Head of caudate nucleus (tissue), 42 donors: ENCODE measurements around the gene TEDC1.

Experiments
- DNase-seq, 42 donors: peaks; one replicate each; pipeline versions ENCODE4 v3.0.0 to v3.0.0-alpha.2; 2020 to 2021; ENCODE audit warnings: mixed read lengths in 7 of 42
- intact Hi-C: fragments of 100-400 bp; cut with DNase I; formaldehyde crosslinking; loops from one replicate; pipeline ENCODE4 v1.15.0; 2022

TEDC1 gene

DNA sequence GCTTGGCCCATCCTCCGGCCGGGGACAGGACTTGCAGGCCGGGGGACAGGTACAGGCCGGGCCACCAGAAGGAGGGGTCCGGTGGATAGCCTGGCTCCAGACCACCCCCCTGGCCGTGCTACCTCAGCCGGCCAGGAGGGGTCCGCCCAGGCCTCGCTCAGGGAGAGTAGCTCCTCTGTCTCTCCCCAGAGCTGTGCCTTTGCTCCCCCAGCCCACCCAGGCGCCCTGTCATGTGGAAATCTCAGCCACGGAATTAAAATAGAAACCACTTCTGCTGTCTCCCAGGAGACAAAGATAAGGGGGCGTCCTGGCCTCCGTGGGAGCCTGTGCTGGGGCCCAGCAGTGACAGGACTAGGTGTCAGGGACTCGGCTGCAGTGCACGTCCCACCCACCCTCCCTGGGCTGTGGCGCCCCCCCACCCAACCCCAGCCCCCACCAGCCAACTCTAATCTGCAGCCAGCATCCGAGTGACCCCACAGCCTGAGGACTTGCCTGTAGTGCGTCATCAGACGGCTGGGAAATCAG is 19.7 kb upstream of the TEDC1 start:
- peak in 38 of 42 donors; percentile 44 to 90 (median 69) for DNase-seq
- intact Hi-C loops: loop anchor here (5.0 kb wide), 1 partner anchor 59 kb away; no protein-coding TSS in a partner anchor

DNA sequence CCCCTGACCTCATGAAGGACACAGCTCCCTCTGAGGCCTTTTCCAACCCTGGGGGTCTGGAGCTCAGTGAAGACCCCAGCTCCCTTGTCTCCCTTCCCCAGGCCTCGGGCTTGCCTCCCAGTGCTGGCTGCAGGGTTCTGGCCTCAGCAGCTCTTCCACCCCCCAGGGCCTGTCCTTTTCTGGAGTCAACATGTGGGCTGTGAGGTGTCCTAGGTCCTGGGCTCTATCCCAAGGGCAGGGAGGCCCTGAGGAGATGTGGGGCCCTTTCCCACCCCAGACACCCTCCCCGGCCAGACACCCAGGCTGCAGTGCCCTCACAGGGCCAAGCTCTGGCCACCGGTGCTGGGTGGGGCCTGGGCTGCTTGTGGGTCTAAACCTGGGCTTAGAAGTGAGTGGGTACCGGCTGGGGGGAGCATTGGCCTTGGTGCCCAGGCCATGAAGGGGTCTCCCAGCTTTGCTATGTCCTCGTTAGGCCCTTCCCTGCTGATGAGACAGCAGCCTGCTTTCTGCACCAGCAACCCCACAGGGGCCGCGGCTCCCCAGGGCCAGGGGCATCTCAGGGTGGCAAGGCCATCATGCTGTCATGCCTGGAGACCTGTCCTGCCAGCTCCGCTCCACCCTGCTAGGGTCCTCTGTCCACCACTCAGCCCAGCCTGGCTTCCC is 19.1 kb upstream of the TEDC1 start:
- intact Hi-C loops: loop anchor here (5.0 kb wide), 1 partner anchor 60 kb away; no protein-coding TSS in a partner anchor
- DNase-seq: no peak

DNA sequence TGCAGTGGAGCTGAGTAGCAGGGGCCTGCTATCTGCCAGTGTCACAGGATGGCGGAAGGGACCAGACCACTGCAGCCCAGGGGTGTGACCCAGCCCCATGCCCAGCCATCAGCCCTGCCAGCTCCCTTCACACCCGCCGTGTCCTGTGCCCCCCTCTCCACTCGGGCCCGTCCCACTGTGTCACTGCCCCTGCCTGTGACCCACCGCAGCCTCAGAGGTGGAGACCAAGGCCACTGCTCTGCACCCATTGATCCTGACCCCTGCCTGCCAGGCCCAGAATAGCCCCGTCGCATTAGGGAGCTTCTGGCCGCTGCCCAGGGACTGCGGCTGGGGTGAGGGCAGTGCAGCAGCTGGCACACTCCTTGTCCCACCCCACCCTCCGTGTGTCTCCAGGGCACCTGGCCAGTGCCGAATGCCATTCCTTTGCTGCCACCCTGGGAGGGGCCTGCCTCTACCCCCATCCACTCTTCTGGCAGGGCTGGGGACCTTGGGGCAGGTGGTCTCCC is 18.5 kb upstream of the TEDC1 start:
- intact Hi-C loops: loop anchor here (5.0 kb wide), 1 partner anchor 60 kb away; no protein-coding TSS in a partner anchor

DNA sequence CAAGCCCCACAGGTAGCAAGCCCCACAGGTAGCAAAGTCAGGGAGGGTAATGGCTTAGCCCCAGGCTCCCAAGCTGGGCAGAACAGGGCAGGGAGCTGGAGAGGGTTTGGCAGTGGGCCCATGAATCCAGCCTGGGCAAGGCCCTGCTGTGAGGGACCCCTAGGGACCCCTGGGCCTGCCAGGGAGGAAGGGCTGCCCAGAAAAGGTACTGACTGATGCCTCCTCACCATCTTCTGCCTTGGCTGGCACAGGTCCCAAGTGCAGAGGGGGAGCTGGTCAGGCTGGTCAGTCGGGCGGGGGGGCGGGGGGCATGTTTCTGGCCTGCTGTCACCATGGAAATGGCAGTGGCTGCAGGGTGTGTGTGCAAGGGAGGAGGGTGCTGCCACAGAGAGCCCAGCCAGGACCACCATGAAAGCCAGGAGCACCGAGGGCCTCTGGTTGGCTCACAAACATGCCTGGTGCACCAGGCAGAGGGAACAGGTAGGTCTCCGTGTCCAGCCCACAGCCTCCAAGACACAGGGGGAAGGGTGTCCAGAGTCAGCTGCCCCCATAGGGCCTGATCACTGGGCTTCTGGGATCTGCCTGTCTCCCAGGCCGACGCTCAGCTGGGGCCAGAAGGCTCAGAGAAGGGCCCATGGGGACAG is 17.9 kb upstream of the TEDC1 start:
- intact Hi-C loops: loop anchor here (5.0 kb wide), 1 partner anchor 61 kb away; no protein-coding TSS in a partner anchor
- DNase-seq: no peak

More for the DNA sequence above, 18.5 kb upstream of the TEDC1 start:
- no peak for DNase-seq

DNA sequence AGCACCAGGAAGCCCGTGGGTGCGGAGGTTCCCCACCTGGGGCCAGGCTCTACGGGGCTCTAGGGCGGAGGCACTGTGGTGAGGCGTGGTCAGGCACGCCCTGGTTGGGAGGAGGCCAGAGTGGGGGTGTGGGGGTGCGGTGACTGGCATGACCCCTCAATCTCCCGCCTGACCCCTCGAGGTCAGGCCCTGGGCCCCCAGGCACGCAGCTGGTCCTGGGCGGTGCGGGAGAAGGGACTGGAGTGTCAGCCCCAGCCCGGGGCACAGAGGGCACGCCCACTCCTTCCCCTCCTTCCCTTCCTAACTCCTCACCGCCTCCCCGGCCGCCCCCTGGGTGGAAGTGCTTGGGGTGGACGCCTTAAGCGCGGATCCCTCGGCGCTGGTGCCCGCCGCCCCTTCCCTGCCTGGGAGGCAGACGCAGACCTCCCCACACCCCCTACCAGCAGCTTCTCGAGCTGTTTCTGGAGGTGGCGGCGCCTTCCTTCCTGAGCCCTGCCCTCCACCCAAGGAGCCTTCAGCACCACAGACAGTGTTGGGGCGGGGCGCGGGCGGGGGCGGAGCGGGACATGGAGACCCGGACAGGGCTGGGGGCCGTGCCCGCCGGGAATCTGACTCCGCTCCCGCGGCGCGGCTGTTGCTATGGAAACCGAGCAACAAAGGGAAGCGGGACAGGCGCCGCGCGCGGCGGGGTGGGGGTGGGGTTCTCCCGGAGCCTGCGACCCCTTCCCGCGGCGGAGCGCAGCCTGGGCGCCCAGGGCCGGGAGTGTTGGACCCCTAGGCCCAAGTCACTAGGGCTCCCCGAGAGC is 17.2 kb upstream of the TEDC1 start:
- intact Hi-C loops: loop anchor here (5.0 kb wide), 1 partner anchor 62 kb away; no protein-coding TSS in a partner anchor
- DNase-seq: peak; percentile 55 to 92 (median 79)

DNA sequence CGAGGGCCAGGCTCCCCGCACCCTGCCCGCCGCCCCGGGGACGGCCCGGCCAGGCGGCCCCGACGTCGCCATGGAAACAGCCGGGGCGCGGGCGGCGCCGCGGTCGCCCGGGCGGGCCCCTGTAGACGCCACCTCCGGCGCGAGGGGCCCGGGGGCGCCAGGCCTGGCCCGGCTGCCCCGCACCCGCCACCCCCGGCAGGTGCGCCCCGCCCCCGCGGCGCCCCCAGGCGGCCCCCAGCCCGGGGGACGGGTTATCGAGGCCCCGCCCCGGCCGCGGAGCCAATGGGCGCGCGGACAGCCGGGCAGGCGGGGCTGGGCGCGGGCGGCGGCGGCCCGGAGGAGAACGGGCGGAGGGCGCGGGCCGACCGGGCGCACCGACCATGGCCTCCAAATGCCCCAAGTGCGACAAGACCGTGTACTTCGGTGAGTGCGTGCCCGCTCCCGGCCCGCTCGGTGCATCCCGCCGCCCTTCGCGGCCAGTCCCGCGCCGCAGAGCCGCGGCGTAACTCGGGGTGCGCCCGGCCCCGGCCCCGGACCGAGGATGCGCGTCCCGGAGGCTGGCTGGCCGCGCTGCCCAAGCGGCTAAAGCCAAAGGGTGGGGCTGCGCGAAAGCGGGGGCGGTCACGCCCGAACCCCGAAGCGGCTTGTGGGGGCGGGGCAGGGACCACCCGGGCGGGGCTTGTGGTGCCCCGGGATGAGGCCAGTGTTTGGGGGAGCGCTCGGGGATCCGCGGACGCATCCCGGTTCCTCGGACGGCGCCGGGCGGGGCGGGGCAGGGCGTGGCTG is 16.4 kb upstream of the TEDC1 start, which contains the start of gene CRIP2:
Gene CRIP2, plus strand, starts transcription at position 339 of the 786 bp plus-strand sequence. Its CDS starts 42 bp downstream, at position 381.
- DNase-seq: peak in 21 of 42 donors; percentile 38 to 72 (median 63)
- intact Hi-C loops: loop anchor here (5.0 kb wide), 1 partner anchor 62 kb away; no protein-coding TSS in a partner anchor

DNA sequence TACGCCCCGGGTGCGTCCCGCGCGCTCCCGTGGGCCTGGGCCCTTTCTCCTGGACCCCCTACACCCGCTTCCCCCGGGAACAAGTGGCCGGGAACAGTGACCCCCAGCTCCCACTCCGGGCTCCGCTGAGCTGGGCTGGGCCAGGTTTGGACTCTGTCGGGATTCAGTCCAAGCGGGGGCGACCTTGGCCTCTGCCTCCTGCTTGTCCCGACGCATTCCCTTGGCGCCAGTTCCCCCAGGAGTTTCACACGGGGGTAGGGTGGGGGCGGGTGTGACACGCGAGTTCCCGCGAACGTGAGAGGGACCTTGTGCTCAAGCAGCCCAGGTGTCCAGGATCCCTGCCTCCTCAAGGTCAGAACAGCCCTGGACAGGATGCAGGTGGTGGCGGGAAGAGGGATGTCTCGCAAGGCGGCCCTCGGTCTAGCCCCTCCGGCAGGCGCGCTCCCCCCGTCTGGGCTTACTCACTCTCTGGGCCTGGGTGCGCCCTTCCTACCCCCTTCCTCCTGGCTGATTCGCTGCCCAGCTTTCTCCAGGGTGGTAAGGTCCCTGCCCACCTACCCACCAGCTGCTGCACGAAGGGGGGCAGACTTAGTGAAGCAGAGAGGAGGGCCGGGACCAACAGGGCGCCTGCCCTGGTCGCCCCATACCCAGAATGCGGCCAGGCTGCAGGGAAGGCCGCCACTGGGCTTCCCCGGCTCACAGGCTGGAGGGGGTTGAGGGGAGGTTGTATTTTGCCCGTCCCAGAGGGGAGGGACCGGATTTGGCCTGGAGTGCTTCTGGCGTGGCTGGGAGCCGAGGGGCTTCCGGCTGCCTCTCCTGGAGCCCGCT is 15.6 kb upstream of the TEDC1 start:
- intact Hi-C loops: no loop called here
- peak in 7 of 42 donors; percentile 42 to 77 (median 56) for DNase-seq

DNA sequence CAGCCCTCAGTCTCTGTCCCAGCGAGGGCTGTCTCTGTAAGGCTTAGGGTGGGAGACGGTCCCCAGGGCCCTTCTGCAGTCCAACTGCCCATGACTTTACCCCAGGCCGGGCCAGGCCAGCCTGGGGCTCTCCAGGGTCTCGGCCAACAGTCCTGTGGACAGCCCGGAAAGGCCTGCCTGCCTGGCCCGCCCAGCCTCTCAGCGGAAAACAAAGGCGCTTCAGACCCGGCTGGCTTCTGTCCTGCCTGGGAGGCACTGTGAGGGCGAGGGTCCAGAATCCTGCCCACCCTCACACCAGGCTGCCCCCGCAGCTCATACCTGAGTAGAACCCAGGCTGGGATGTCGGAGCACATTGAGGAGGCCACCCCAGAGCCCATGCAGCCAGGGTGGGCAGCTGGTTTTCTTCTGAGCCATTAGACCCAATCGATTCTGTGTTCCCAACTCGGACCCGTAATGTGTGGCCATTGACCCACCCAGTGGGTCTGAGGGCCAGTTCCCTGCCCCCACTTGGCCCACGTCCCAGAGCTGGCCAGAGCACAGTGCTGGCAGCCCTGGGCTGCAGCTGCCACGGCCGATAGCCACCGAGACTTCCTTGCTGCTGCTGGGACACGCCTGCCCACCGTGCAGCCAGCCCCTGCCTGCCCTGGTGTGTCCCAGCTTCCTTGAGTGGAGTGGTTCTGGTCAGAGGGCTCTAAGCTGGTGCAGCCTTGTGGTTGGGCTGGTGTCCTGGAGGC is 14.8 kb upstream of the TEDC1 start:
- intact Hi-C loops: no loop called here
- peak; percentile 65 to 95 (median 84) for DNase-seq

DNA sequence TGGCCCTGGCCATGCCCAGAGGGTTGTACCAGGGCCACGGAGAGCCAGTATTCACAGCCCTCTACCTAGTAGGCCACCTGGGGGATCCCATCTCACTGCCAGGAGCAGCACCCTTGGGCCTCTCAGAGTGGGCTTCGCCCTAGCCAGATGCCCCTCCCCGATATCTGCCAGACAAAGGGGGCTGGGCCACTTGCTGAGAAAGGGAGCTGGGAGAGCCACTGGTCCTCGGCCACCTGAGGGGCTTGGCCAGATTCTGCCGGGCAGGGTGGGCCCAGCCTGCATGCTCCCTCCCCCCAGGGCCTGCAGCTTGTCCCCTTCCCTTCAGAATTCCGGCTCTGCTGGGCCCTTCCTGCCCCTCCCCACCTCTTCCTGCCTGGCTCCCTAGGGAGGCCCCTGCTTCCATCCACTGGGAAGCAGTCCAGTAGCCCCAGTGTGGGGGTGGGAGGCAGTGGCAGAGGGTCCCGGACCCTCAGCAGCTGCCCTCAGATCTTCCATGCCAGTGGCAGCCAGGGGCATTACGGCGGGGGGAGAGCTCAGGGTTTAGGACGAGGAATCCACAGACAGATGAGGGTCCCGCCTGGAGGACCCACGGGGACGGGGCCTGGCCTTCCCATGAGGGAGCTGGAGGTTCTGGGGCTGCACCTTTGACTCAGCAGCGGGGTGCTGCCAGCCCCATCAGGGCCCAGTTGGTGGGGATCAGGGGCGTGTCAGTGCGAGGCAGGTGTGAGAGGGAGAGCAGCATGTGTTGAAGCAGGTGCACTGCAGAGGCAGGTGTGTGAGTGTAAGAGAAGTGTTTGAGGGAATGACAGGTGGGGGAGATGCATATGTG is 14.0 kb upstream of the TEDC1 start:
- DNase-seq: no peak
- intact Hi-C loops: no loop called here

DNA sequence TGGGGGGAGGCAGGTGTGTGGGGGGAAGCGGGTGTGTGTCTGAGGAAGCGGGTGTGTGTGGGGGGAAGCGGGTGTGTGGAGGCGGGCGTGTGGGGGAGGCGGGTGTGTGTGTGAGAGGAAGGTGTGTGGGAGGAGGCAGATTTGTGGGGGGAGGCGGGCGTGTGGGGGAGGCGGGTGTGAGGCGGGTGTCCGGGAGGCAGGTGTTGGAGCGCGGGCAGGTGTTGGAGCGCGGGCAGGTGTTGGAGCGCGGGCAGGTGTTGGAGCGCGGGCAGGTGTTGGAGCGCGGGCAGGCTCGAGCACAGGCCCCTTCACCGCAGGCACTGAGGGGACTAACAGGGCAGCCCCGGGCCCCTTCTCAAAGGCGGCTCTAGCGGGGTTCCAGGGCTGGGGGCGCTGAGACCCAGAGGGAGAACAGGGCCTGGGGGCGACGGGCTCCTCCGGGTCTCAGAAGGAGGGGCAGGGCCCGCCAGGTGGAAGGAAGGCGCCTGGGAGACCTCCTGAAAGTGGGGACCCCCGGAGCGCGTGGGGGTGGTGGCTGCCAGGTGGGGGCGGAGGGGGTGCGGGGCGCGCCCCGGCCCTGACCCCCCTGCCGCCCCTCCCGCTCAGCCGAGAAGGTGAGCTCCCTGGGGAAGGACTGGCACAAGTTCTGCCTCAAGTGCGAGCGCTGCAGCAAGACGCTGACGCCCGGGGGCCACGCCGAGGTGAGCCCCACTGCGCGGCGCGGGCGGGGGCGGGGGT is 13.2 kb upstream of the TEDC1 start:
- intact Hi-C loops: no loop called here
- DNase-seq: peak in 1 of 42 donors; percentile 20

DNA sequence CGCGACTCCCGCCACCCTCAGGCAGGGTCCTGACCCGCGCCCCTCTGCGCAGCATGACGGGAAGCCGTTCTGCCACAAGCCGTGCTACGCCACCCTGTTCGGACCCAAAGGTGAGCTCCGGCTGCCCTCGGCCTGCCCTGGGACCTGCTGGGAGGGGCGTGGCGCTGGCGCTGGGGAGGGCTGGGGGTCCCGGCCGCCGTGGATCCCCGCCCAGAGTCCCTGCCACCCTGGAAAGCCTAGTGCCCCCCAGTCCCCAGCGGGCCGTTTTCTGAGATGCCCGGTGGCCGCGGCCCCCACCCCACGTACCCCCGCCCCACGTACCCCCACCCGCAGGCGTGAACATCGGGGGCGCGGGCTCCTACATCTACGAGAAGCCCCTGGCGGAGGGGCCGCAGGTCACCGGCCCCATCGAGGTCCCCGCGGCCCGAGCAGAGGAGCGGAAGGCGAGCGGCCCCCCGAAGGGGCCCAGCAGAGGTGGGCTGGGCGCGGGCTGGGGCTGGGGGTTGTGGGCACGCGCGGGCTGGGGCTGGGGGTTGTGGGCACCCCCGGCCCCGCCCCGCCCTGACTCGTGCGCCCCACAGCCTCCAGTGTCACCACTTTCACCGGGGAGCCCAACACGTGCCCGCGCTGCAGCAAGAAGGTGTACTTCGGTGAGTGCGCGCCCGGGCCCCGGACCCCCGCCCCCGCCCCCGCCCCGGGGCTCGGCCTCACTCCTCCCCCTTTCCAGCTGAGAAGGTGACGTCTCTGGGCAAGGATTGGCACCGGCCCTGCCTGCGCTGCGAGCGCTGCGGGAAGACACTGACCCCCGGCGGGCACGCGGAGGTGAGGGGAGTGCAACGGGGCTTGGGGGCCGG is 12.4 kb upstream of the TEDC1 start:
- no peak for DNase-seq
- intact Hi-C loops: no loop called here

DNA sequence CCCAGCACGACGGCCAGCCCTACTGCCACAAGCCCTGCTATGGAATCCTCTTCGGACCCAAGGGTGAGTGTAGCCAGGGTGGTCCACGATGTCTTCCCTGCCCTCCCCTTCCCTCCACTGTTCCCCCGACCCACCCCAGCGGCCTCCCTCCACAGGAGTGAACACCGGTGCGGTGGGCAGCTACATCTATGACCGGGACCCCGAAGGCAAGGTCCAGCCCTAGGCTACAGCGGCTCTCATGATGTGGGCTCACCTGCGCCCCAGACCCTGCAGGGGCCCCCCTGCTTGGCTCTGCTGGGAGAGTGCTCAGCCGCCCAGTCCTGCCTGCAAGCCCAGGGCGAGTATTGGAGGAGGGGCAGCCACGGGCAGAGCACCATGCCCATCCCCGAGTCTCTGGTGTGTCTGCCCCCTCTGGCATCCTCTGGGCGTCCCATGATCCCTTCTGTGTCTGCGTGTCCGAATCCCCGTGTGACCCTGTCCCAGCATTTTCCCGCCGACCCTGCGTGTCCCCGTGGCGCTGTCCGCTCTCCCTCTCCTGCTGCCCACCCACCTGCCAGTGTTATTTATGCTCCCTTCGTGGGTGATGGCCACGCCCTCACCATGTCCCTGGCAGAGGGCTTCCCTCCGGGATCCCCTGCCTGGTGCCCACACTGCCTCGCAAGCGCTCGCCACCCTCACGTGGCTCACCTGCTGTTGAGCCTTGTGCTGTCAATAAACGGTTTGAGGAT is 11.5 kb upstream of the TEDC1 start:
- DNase-seq: peak in 14 of 42 donors; percentile 21 to 68 (median 52)
- intact Hi-C loops: loop anchor here (5.0 kb wide), 1 partner anchor 112 kb away; no protein-coding TSS in a partner anchor

DNA sequence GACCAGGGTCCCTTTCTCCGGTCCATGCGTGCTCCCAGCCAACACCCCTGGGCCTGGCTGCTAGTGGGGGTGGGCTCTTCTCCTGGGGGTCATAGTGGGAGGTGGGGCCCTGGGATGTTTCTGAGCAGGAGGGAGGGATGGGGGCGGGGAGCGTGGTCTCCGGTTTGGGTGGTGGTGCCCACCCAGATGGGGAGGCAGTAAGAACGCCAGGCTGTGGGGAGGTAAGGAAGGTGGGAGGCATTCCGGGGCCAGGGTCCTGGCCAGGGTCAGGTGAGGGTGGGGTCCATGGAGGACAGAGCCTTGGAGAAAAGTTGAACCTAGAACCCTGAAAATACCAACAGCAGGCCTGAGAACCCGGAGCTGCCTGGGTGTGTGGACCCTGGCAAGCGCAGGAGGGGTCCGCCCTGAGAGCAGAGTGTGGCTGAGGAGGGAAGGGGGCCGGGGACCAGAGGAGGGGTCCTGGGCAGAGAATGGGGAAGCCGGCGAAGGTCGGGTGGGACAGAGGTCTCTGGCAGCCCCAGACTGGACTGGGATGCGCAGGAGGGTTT is 10.8 kb upstream of the TEDC1 start:
- peak in 1 of 42 donors; percentile 19 for DNase-seq
- intact Hi-C loops: loop anchor here (5.0 kb wide), 1 partner anchor 113 kb away; no protein-coding TSS in a partner anchor
